HEK293 (cell line): Measurements from ENCODE around the gene SLC25A13.

Experiments used
- BCL11A ChIP-seq: fragments of 450-650 bp; formaldehyde crosslinking; IDR thresholded peaks from 2 replicates; pipeline ENCODE4 v1.5.1; 2016; ENCODE audit warnings: low read depth, missing biosample characterization, missing genetic modification characterization
- KLF8 ChIP-seq: fragments of 450-650 bp; formaldehyde crosslinking; IDR thresholded peaks from 2 replicates; pipeline ENCODE4 v1.5.1; 2016; ENCODE audit warnings: missing biosample characterization, missing genetic modification characterization
- KLF9 ChIP-seq: fragments of 450-650 bp; formaldehyde crosslinking; IDR thresholded peaks from 2 replicates; pipeline ENCODE4 v1.5.1; 2016; ENCODE audit warnings: missing biosample characterization, missing genetic modification characterization, low read depth
- PRDM1 ChIP-seq: fragments of 450-650 bp; formaldehyde crosslinking; IDR thresholded peaks from 2 replicates; pipeline ENCODE4; 2016; ENCODE audit warnings: missing biosample characterization, missing genetic modification characterization
- SALL2 ChIP-seq: fragments of 450-650 bp; formaldehyde crosslinking; IDR thresholded peaks from 2 replicates; pipeline ENCODE4 v1.5.0; 2017; ENCODE audit warnings: missing biosample characterization, mild to moderate bottlenecking, missing genetic modification characterization, borderline replicate concordance
- SCRT1 ChIP-seq: fragments of 450-650 bp; formaldehyde crosslinking; IDR thresholded peaks from 2 replicates; pipeline ENCODE4 v1.5.1; 2016; ENCODE audit warnings: missing biosample characterization, missing genetic modification characterization, borderline replicate concordance
- YY1 ChIP-seq: fragments of 450-650 bp; formaldehyde crosslinking; IDR thresholded peaks from 2 replicates; pipeline ENCODE4 v1.5.1; 2018; ENCODE audit warnings: missing biosample characterization, missing genetic modification characterization
- ZBTB17 ChIP-seq: fragments of 450-650 bp; formaldehyde crosslinking; IDR thresholded peaks from 2 replicates; pipeline ENCODE4 v1.5.1; 2016; ENCODE audit warnings: missing biosample characterization, missing genetic modification characterization
- ZBTB48 ChIP-seq: fragments of 450-650 bp; formaldehyde crosslinking; IDR thresholded peaks from 2 replicates; pipeline ENCODE4 v1.5.1; 2016; ENCODE audit warnings: missing biosample characterization, missing genetic modification characterization
- ZNF146 ChIP-seq: fragments of 450-650 bp; formaldehyde crosslinking; IDR thresholded peaks from 2 replicates; pipeline ENCODE4 v1.5.1; 2016; ENCODE audit warnings: missing biosample characterization, missing genetic modification characterization
- ZNF157 ChIP-seq: fragments of 450-650 bp; formaldehyde crosslinking; IDR thresholded peaks from 2 replicates; pipeline ENCODE4 v1.5.1; 2016; ENCODE audit warnings: missing biosample characterization, missing genetic modification characterization
- ZNF214 ChIP-seq: fragments of 450-650 bp; formaldehyde crosslinking; IDR thresholded peaks from 2 replicates; pipeline ENCODE4 v1.5.1; 2017; ENCODE audit warnings: missing biosample characterization, mild to moderate bottlenecking, missing genetic modification characterization, borderline replicate concordance
- ZNF266 ChIP-seq: fragments of 450-650 bp; formaldehyde crosslinking; IDR thresholded peaks from 2 replicates; pipeline ENCODE4 v1.5.1; 2016; ENCODE audit warnings: missing biosample characterization, missing genetic modification characterization, low read depth
- ZNF391 ChIP-seq: fragments of 450-650 bp; formaldehyde crosslinking; IDR thresholded peaks from 2 replicates; pipeline ENCODE4 v1.5.1; 2016; ENCODE audit warnings: low read depth, missing biosample characterization, missing genetic modification characterization, borderline replicate concordance
- ZNF416 ChIP-seq: fragments of 450-650 bp; formaldehyde crosslinking; IDR thresholded peaks from 2 replicates; pipeline ENCODE4 v1.5.1; 2016; ENCODE audit warnings: missing biosample characterization, missing genetic modification characterization
- ZNF514 ChIP-seq: fragments of 450-650 bp; formaldehyde crosslinking; IDR thresholded peaks from 2 replicates; pipeline ENCODE4 v1.5.1; 2016; ENCODE audit warnings: missing biosample characterization, missing genetic modification characterization
- ZNF521 ChIP-seq: fragments of 450-650 bp; formaldehyde crosslinking; IDR thresholded peaks from 2 replicates; pipeline ENCODE4 v1.5.1; 2017; ENCODE audit warnings: missing biosample characterization, mild to moderate bottlenecking, missing genetic modification characterization
- ZNF707 ChIP-seq: fragments of 450-650 bp; formaldehyde crosslinking; IDR thresholded peaks from 2 replicates; pipeline ENCODE4 v1.5.1; 2016; ENCODE audit warnings: missing biosample characterization, missing genetic modification characterization
- ZNF777 ChIP-seq: fragments of 450-650 bp; formaldehyde crosslinking; IDR thresholded peaks from 2 replicates; pipeline ENCODE4 v1.5.1; 2017; ENCODE audit warnings: missing biosample characterization, missing genetic modification characterization, borderline replicate concordance
- ZNF785 ChIP-seq: fragments of 450-650 bp; formaldehyde crosslinking; IDR thresholded peaks from 2 replicates; pipeline ENCODE4 v1.5.1; 2016; ENCODE audit warnings: missing biosample characterization, missing genetic modification characterization
- ZSCAN16 ChIP-seq: fragments of 450-650 bp; formaldehyde crosslinking; IDR thresholded peaks from 2 replicates; pipeline ENCODE4 v1.5.1; 2016; ENCODE audit warnings: missing biosample characterization, missing genetic modification characterization
- TF ChIP-seq, protein P1 (sequence below): fragments of 450-650 bp; formaldehyde crosslinking; IDR thresholded peaks from 2 replicates; pipeline ENCODE4 v1.5.0; 2017; ENCODE audit warnings: missing biosample characterization, missing genetic modification characterization, borderline replicate concordance
- TF ChIP-seq, protein P2 (sequence below): fragments of 450-650 bp; formaldehyde crosslinking; conservative IDR thresholded peaks from 2 replicates; pipeline ENCODE4 v1.5.1; 2016; ENCODE audit warnings: low read depth, missing biosample characterization, missing genetic modification characterization
- TF ChIP-seq, protein P3 (sequence below): fragments of 450-650 bp; formaldehyde crosslinking; IDR thresholded peaks from 2 replicates; pipeline ENCODE4 v1.5.1; 2016; ENCODE audit warnings: missing biosample characterization, missing genetic modification characterization
- TF ChIP-seq, protein P4 (sequence below): fragments of 450-650 bp; formaldehyde crosslinking; IDR thresholded peaks from 2 replicates; pipeline ENCODE4 v1.5.1; 2017; ENCODE audit warnings: missing biosample characterization, missing genetic modification characterization
- TF ChIP-seq, protein P5 (sequence below): fragments of 450-650 bp; IDR thresholded peaks from 2 replicates; pipeline ENCODE4 v1.5.1; 2018; ENCODE audit warnings: missing biosample characterization, mild to moderate bottlenecking, missing genetic modification characterization

The SLC25A13 gene

DNA sequence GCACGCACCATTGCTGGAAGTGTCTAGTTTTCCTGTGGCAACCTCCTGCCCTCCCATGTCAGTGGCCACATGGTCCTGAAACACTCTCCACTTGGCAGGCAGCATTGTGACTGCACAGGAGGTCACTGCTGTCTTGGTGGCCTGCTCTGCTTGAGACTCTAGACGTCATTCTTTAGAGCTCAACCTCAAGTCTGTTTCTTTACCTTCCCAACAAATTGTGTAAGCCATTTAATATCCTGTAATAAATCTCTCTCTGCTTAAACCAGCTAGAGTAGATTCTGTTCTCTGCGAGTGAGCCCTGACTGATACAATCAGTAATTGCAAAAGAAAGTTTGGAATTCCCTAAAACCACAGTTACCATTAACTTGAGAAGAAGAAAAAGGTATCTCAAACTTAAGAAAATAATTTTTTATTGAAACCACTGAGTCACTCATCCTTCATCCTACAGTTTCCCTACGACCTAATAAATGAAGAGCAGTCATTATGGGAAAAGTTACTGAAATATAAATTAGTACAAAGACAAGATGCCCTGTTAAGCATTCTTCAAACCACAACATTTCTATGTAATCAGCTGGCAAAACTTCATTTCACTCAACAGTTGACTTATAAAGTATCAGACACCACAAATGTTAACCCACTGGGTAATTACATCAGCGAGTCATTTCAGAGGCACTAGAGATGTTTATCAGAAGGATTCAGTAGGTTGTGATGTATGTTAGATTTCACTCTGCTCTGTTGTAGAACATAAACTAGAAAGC lies 18.0 kb downstream of the SLC25A13 start (continued):
- TF ChIP-seq, protein P1, sequence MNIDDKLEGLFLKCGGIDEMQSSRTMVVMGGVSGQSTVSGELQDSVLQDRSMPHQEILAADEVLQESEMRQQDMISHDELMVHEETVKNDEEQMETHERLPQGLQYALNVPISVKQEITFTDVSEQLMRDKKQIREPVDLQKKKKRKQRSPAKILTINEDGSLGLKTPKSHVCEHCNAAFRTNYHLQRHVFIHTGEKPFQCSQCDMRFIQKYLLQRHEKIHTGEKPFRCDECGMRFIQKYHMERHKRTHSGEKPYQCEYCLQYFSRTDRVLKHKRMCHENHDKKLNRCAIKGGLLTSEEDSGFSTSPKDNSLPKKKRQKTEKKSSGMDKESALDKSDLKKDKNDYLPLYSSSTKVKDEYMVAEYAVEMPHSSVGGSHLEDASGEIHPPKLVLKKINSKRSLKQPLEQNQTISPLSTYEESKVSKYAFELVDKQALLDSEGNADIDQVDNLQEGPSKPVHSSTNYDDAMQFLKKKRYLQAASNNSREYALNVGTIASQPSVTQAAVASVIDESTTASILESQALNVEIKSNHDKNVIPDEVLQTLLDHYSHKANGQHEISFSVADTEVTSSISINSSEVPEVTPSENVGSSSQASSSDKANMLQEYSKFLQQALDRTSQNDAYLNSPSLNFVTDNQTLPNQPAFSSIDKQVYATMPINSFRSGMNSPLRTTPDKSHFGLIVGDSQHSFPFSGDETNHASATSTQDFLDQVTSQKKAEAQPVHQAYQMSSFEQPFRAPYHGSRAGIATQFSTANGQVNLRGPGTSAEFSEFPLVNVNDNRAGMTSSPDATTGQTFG, result no peak
- no peak for TF ChIP-seq ZNF785
- no peak for TF ChIP-seq PRDM1
- TF ChIP-seq ZNF707 (tag by site-specific recombination), result no peak
- TF ChIP-seq, protein P2, sequence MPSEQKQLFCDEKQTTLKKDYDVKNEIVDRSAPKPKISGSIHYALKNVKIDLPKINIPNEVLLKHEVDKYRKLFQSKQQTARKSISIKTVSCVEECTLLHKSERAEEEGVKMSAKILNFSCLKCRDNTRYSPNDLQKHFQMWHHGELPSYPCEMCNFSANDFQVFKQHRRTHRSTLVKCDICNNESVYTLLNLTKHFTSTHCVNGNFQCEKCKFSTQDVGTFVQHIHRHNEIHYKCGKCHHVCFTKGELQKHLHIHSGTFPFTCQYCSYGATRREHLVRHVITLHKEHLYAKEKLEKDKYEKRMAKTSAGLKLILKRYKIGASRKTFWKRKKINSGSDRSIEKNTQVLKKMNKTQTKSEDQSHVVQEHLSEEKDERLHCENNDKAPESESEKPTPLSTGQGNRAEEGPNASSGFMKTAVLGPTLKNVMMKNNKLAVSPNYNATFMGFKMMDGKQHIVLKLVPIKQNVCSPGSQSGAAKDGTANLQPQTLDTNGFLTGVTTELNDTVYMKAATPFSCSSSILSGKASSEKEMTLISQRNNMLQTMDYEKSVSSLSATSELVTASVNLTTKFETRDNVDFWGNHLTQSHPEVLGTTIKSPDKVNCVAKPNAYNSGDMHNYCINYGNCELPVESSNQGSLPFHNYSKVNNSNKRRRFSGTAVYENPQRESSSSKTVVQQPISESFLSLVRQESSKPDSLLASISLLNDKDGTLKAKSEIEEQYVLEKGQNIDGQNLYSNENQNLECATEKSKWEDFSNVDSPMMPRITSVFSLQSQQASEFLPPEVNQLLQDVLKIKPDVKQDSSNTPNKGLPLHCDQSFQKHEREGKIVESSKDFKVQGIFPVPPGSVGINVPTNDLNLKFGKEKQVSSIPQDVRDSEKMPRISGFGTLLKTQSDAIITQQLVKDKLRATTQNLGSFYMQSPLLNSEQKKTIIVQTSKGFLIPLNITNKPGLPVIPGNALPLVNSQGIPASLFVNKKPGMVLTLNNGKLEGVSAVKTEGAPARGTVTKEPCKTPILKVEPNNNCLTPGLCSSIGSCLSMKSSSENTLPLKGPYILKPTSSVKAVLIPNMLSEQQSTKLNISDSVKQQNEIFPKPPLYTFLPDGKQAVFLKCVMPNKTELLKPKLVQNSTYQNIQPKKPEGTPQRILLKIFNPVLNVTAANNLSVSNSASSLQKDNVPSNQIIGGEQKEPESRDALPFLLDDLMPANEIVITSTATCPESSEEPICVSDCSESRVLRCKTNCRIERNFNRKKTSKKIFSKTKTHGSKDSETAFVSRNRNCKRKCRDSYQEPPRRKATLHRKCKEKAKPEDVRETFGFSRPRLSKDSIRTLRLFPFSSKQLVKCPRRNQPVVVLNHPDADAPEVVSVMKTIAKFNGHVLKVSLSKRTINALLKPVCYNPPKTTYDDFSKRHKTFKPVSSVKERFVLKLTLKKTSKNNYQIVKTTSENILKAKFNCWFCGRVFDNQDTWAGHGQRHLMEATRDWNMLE (tag by site-specific recombination), result no peak
- TF ChIP-seq, protein P3, sequence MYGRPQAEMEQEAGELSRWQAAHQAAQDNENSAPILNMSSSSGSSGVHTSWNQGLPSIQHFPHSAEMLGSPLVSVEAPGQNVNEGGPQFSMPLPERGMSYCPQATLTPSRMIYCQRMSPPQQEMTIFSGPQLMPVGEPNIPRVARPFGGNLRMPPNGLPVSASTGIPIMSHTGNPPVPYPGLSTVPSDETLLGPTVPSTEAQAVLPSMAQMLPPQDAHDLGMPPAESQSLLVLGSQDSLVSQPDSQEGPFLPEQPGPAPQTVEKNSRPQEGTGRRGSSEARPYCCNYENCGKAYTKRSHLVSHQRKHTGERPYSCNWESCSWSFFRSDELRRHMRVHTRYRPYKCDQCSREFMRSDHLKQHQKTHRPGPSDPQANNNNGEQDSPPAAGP (tag by site-specific recombination), result peak; percentile 13; the same call in 1 of the 2 replicates
- TF ChIP-seq YY1, result no peak
- TF ChIP-seq, protein P4, sequence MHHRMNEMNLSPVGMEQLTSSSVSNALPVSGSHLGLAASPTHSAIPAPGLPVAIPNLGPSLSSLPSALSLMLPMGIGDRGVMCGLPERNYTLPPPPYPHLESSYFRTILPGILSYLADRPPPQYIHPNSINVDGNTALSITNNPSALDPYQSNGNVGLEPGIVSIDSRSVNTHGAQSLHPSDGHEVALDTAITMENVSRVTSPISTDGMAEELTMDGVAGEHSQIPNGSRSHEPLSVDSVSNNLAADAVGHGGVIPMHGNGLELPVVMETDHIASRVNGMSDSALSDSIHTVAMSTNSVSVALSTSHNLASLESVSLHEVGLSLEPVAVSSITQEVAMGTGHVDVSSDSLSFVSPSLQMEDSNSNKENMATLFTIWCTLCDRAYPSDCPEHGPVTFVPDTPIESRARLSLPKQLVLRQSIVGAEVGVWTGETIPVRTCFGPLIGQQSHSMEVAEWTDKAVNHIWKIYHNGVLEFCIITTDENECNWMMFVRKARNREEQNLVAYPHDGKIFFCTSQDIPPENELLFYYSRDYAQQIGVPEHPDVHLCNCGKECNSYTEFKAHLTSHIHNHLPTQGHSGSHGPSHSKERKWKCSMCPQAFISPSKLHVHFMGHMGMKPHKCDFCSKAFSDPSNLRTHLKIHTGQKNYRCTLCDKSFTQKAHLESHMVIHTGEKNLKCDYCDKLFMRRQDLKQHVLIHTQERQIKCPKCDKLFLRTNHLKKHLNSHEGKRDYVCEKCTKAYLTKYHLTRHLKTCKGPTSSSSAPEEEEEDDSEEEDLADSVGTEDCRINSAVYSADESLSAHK (tag by site-specific recombination), result peak; percentile 75
- TF ChIP-seq SCRT1 (tag by site-specific recombination), result peak; percentile 86
- TF ChIP-seq, protein P5, sequence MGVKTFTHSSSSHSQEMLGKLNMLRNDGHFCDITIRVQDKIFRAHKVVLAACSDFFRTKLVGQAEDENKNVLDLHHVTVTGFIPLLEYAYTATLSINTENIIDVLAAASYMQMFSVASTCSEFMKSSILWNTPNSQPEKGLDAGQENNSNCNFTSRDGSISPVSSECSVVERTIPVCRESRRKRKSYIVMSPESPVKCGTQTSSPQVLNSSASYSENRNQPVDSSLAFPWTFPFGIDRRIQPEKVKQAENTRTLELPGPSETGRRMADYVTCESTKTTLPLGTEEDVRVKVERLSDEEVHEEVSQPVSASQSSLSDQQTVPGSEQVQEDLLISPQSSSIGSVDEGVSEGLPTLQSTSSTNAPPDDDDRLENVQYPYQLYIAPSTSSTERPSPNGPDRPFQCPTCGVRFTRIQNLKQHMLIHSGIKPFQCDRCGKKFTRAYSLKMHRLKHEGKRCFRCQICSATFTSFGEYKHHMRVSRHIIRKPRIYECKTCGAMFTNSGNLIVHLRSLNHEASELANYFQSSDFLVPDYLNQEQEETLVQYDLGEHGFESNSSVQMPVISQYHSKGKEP (tag by site-specific recombination), result peak; percentile 4; the same call in 1 of the 2 replicates
- no peak; the same call in 1 of the 2 replicates for TF ChIP-seq ZNF146 (tag by site-specific recombination)
- TF ChIP-seq ZSCAN16, result no peak
- no peak for TF ChIP-seq ZNF416 (tag by site-specific recombination)
- TF ChIP-seq ZNF266 (tag by site-specific recombination), result no peak
- peak; percentile 54; the same call in 1 of the 2 replicates for TF ChIP-seq ZNF391 (tag by site-specific recombination)
- TF ChIP-seq ZNF214, result no peak
- TF ChIP-seq KLF8, result peak; percentile 35; the same call in 1 of the 2 replicates
- TF ChIP-seq ZNF514, result no peak
- no peak for TF ChIP-seq KLF9 (tag by site-specific recombination)
- TF ChIP-seq SALL2, result no peak
- no peak for TF ChIP-seq ZNF157 (tag by site-specific recombination)
- TF ChIP-seq ZBTB17 (tag by site-specific recombination), result peak; percentile 68
- TF ChIP-seq ZNF777 (tag by site-specific recombination), result no peak
- no peak for TF ChIP-seq ZNF521 (tag by site-specific recombination)
- TF ChIP-seq ZBTB48 (tag by site-specific recombination), result no peak
- peak; percentile 81; the same call in 1 of the 2 replicates for TF ChIP-seq BCL11A (tag by site-specific recombination)
